Measurements from ENCODE around the gene OPN5. TPM values are rescaled to one million over a fixed set of nuclear protein-coding genes. Genes with fewer than 3 reads are reported as not detected.

OPN5 gene
- total and polyA plus RNA-seq, 2 donors (not counting 3 experiments of a cell fraction or from before 2014, with no cell fraction given): not detected

DNA sequence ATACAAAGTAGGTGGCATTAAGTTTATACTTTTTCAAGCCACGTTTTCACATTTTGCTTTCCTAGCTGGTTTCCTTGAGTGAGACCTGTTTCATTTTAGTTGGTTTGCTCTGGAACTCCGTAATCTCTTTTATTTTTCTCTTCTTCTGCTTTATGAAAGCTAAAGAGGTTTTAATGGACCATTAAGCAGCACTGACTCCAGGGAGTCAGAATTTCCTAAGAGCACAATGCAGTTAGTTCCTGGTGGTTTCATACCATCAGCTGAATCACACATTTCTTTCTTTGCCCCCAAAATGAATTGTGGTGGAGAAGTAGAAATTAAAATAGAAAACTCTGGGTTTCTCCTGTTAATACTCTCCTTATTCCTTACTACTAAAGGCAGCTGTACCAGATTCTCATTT lies 3.4 kb downstream of the OPN5 start:
- dilution Hi-C loops (cut with MboI; ENCODE audit: extremely low pct_ligation_motif_present, low sequenced_read_pairs) (no loop called here), intact Hi-C loops (cut with micrococcal nuclease) (no loop called here)
- H3K27me3 ChIP-seq (ENCODE audit: control insufficient read depth in 2 of 2, insufficient read depth in 2 of 2, low read length in 2 of 2): peaks cover 8 to 10% of the 10 kb centered on the region in 2 experiments
- DNase-seq (ENCODE audit: low read depth, low spot score) (no peak), FAIRE-seq (no peak)
- BruUV-seq (replicated peaks): no TSS peak
- no peak overlapping the region for H3K4me2 ChIP-seq (ENCODE audit: insufficient read depth, low read length)
- H3K9me3 ChIP-seq (replicated peaks; ENCODE audit: control insufficient read depth, insufficient read depth, low read length): no peaks in the 10 kb centered on the region
- no peaks in the 10 kb centered on the region for H3K79me2 ChIP-seq (ENCODE audit: control insufficient read depth, insufficient read depth, low read length)
- CTCF ChIA-PET: interaction anchor here (1.0 to 9.4 kb wide), 5 partner anchors 154 to 1637 kb away, joined by 3 to 202 read pairs (median 3); no protein-coding TSS in a partner anchor
- H2AFZ ChIP-seq (ENCODE audit: low read depth, low read length): no peak overlapping the region
- peaks cover 3% of the 10 kb centered on the region for H3K4me1 ChIP-seq (ENCODE audit: control insufficient read depth, extremely low read depth, insufficient read depth, low read length)
- no peak overlapping the region for H3K9ac ChIP-seq (replicated peaks; ENCODE audit: extremely low read depth, insufficient read depth, low read length)
- TF ChIP-seq GATA2 (IDR thresholded peaks at IDR 0.05; ENCODE audit: insufficient read depth, insufficient read length, low read depth, low read length) (no peak), EZH2 (IDR thresholded peaks at IDR 0.05; ENCODE audit: borderline replicate concordance, low read depth, low read length, severe bottlenecking) (no peak), POLR2A (IDR thresholded peaks at IDR 0.05; ENCODE audit: low read depth, low read length) (no peak), FOS (IDR thresholded peaks at IDR 0.05; ENCODE audit: borderline replicate concordance, insufficient read depth, low read length) (no peak), MYC (IDR thresholded peaks at IDR 0.05; ENCODE audit: low read depth, low read length) (no peak), JUN (IDR thresholded peaks at IDR 0.05; ENCODE audit: borderline replicate concordance, insufficient read depth, insufficient read length, low read depth) (no peak), POLR2AphosphoS5 (IDR thresholded peaks at IDR 0.05; ENCODE audit: insufficient read depth, low read depth, low read length) (no peak)
- TF ChIP-seq, protein P1, sequence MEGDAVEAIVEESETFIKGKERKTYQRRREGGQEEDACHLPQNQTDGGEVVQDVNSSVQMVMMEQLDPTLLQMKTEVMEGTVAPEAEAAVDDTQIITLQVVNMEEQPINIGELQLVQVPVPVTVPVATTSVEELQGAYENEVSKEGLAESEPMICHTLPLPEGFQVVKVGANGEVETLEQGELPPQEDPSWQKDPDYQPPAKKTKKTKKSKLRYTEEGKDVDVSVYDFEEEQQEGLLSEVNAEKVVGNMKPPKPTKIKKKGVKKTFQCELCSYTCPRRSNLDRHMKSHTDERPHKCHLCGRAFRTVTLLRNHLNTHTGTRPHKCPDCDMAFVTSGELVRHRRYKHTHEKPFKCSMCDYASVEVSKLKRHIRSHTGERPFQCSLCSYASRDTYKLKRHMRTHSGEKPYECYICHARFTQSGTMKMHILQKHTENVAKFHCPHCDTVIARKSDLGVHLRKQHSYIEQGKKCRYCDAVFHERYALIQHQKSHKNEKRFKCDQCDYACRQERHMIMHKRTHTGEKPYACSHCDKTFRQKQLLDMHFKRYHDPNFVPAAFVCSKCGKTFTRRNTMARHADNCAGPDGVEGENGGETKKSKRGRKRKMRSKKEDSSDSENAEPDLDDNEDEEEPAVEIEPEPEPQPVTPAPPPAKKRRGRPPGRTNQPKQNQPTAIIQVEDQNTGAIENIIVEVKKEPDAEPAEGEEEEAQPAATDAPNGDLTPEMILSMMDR (IDR thresholded peaks at IDR 0.05; ENCODE audit: extremely low read depth in 1 of 2, insufficient read depth in 1 of 2, low read depth in 1 of 2, low read length in 2 of 2): no peak
- TF ChIP-seq, protein P2, sequence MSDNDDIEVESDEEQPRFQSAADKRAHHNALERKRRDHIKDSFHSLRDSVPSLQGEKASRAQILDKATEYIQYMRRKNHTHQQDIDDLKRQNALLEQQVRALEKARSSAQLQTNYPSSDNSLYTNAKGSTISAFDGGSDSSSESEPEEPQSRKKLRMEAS (IDR thresholded peaks at IDR 0.05; ENCODE audit: insufficient read depth, insufficient read length): no peak
- POLR2A ChIA-PET: no interaction called here
- no peaks in the 10 kb centered on the region for H3K36me3 ChIP-seq (ENCODE audit: control insufficient read depth in 2 of 2, extremely low read depth in 1 of 2, insufficient read depth in 2 of 2, low read length in 2 of 2)
- no peaks in the 10 kb centered on the region for H3K9me1 ChIP-seq (replicated peaks; ENCODE audit: control insufficient read depth, extremely low read depth, insufficient read depth, low read length)
- no peak overlapping the region for H3K27ac ChIP-seq (ENCODE audit: insufficient read depth, low read depth, low read length)
- no peaks in the 10 kb centered on the region for H4K20me1 ChIP-seq (replicated peaks; ENCODE audit: control insufficient read depth, extremely low read depth, insufficient read depth, low read length)
- no peak overlapping the region for H3K4me3 ChIP-seq (replicated peaks in 1 of 3; ENCODE audit: insufficient read depth in 1 of 3, low read depth in 1 of 3, low read length in 3 of 3)

All from endothelial cell of umbilical vein (primary cell).